ENCODE data around the gene PDE4B. TPM values are rescaled to one million over a fixed set of nuclear protein-coding genes. Genes with fewer than 3 reads are reported as not detected.

Gene PDE4B
- total and polyA plus RNA-seq, 12 donors = 2.0 to 63.2 (median 15.3) TPM

DNA sequence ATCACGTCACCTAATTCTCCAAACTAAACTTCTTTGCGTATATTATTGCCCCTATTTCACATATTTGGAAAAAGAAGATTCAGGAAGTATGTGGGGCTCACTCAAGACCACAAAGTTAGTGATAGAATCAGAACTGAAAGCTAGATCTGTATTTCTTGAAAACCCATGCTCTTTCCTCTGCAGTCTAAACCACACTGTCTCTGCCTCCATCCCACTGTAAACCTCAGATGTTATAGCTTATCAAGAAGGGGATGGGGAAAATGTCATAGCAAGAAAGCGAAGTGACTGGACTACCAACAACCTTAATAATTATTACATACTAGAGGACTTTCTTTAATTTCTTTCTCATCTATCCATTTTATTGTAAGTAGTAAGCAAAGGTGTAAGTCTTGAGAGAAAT lies 483.5 kb downstream of the PDE4B start:
- no peaks in the 10 kb centered on the region for H3K36me3 ChIP-seq
- H3K27ac ChIP-seq = peak overlapping the region in 7 of 10 donors; percentile 37 to 91 (median 46)
- intact Hi-C loops (cut with DNase I) = loop anchor here in 2 of 10 donors (5.0 to 10.0 kb wide), 2 partner anchors 56 to 59 kb away; no protein-coding TSS in a partner anchor
- H3K4me1 ChIP-seq = peaks cover 8 to 85% (median 50%) of the 10 kb centered on the region in 9 donors
- H3K9me3 ChIP-seq = no peaks in the 10 kb centered on the region
- WGBS, 2 donors = 90 to 91% methylated on average over 3 of the region's 3 CpGs
- ATAC-seq = no peak
- TF ChIP-seq, protein P1, sequence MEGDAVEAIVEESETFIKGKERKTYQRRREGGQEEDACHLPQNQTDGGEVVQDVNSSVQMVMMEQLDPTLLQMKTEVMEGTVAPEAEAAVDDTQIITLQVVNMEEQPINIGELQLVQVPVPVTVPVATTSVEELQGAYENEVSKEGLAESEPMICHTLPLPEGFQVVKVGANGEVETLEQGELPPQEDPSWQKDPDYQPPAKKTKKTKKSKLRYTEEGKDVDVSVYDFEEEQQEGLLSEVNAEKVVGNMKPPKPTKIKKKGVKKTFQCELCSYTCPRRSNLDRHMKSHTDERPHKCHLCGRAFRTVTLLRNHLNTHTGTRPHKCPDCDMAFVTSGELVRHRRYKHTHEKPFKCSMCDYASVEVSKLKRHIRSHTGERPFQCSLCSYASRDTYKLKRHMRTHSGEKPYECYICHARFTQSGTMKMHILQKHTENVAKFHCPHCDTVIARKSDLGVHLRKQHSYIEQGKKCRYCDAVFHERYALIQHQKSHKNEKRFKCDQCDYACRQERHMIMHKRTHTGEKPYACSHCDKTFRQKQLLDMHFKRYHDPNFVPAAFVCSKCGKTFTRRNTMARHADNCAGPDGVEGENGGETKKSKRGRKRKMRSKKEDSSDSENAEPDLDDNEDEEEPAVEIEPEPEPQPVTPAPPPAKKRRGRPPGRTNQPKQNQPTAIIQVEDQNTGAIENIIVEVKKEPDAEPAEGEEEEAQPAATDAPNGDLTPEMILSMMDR (IDR thresholded peaks at IDR 0.05) = no peak
- DNase-seq = no peak
- no peaks in the 10 kb centered on the region for H3K27me3 ChIP-seq
- peak overlapping the region in 1 of 10 donors; percentile 6 for H3K4me3 ChIP-seq

DNA sequence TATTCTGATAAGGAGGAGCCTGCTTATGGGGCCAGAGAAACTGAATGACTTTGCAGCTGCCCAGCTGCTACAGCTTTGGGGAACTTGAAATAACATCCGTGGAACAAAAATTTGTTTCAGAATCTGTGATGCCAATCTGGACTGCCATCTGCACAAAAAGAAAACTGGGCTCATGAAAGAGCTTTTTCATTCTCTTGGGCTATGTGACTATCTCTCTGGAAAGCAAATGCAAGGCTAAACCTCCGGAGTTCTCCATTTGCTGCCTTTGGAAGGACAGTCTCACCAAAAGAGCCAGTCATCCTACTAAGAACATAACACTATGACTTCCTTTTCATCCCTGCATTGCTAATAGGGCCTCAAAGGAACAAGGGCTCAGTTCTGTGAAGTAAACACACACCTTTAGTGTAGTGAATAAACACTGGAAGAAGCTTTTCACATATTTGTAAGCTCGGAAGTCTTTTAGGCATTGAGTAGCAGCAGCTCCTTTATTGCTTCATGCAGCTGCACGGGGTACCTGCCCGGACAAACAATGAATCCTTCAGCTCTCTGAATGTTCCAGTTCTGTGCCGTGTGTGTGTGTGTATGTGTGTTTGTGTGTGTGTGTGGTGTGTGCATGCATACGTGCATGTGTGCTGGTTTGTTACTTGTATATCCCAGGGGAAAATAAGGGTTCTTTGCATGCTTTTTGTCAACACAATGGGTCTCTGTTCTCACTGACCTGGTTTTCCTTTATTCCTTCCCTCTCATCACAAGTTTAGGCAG lies 485.7 kb downstream of the PDE4B start:
- intact Hi-C loops (cut with DNase I) = loop anchor here in 2 of 10 donors (5.0 to 10.0 kb wide), 2 partner anchors 54 to 56 kb away; no protein-coding TSS in a partner anchor
- Histone ChIP-seq H3K4me1 (peaks cover 0 to 83% (median 44%) of the 10 kb centered on the region in 9 donors), H3K27me3 (no peaks in the 10 kb centered on the region), H3K36me3 (no peaks in the 10 kb centered on the region), H3K4me3 (no peak overlapping the region), H3K27ac (peak overlapping the region in 6 of 10 donors; percentile 27 to 91 (median 38)), H3K9me3 (no peaks in the 10 kb centered on the region)
- DNase-seq (no peak), ATAC-seq (no peak)
- TF ChIP-seq, protein P1 (IDR thresholded peaks at IDR 0.05) = no peak
- 49 to 60% methylated on average over 7 of the region's 7 CpGs for WGBS, 2 donors

DNA sequence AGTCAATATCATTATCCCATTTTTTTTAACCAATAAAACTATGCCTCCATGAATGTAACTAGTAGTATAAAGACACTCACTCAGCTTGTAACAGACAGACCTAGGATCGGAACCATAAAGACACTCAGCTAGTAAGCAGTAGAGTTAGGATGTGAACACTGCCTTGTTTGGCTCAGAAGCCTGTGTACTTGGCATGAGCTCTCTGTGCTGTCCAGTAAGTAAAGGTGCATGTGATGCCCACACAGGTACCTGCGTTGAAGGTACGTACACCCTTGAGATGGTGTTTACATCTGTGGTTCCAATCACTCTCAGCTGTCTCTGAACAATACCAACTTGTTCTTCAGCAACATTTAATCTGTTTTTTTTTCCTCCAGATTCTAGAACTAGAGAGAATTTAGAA lies 489.1 kb downstream of the PDE4B start:
- intact Hi-C loops (cut with DNase I) = loop anchor here in 1 of 10 donors (5.0 kb wide), 1 partner anchor 45 kb away; no protein-coding TSS in a partner anchor
- Histone ChIP-seq H3K4me3 (no peak overlapping the region), H3K4me1 (peaks cover 0 to 67% (median 24%) of the 10 kb centered on the region in 9 donors), H3K27ac (peak overlapping the region in 4 of 10 donors; percentile 32 to 77 (median 54)), H3K36me3 (no peaks in the 10 kb centered on the region), H3K9me3 (no peaks in the 10 kb centered on the region), H3K27me3 (no peaks in the 10 kb centered on the region)
- no peak for ATAC-seq
- DNase-seq = no peak
- WGBS, 2 donors = 84 to 88% methylated on average over 3 of the region's 3 CpGs
- TF ChIP-seq, protein P1 (IDR thresholded peaks at IDR 0.05) = no peak

DNA sequence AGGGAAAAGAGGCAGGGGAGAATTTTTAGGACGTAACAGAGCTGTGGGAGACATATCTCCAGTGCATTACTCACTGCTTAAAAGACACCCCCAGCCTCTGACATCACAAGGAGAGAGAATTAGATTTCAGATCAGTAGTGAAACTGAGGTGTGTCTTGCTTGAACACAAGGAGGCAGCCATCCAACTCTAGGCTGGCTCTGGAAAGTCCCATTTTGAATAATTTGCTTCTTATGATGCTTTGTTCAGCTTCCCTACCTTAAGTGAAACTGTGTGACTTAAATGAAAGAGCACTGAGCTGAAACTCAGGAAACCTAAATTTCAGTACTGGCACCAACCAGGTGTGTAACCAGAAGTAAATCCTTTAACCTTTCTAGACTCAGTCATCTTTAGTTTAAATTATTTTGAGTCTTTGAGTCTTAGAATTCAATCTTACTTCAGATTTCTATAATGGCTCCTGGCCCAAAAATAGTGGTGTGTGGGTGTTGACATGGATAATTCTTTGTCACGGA lies 489.7 kb downstream of the PDE4B start:
- ATAC-seq (peak in 7 of 8 donors; percentile 30 to 78 (median 54)), DNase-seq (peak in 1 of 2 donors; percentile 45)
- Histone ChIP-seq H3K27me3 (no peaks in the 10 kb centered on the region), H3K4me1 (peaks cover 0 to 63% (median 24%) of the 10 kb centered on the region in 9 donors), H3K36me3 (no peaks in the 10 kb centered on the region), H3K9me3 (no peaks in the 10 kb centered on the region), H3K27ac (peak overlapping the region in 7 of 10 donors; percentile 1 to 77 (median 42)), H3K4me3 (no peak overlapping the region)
- WGBS, 2 donors = 31 to 35% methylated on average over 2 of the region's 2 CpGs
- intact Hi-C loops (cut with DNase I) = loop anchor here in 1 of 10 donors (5.0 kb wide), 1 partner anchor 45 kb away; no protein-coding TSS in a partner anchor
- TF ChIP-seq, protein P1 (IDR thresholded peaks at IDR 0.05) = peak in 5 of 9 donors; percentile 23 to 45 (median 37)
